Mononuclear cell (primary cell): ENCODE results near the gene SLC39A1. TPM values are rescaled to one million over a fixed set of nuclear protein-coding genes. Genes with fewer than 3 reads are reported as not detected.
"Not testable (repeated sequence)": the region's sequence is repeated elsewhere in the genome, so short reads cannot be mapped to it uniquely, and the experiment has no call there.

Experiments
- H3K27me3 ChIP-seq: 2 replicates; pipeline ENCODE4 v1.6.0; 2011; ENCODE audit warnings: low read length, control low read depth; ENCODE audit not compliant: insufficient read depth
- H3K4me1 ChIP-seq: 2 replicates; pipeline ENCODE4 v1.5.1; 2011; ENCODE audit warnings: mild to moderate bottlenecking, low read length, control low read depth; ENCODE audit not compliant: insufficient read depth
- H3K4me3 ChIP-seq: 2 replicates; pipeline ENCODE4 v1.5.1; 2011; ENCODE audit warnings: mild to moderate bottlenecking, low read length, moderate library complexity
- H3K9me3 ChIP-seq: 2 replicates; pipeline ENCODE4 v1.5.1; 2011; ENCODE audit warnings: low read depth, mild to moderate bottlenecking, control low read depth, low read length
- total RNA-seq: library from RNA; depleted of rRNA; stranded (reverse); fragments of >200 nt; gene quantifications from one replicate; pipeline ENCODE4 v1.2.3, GENCODE V29; 2012

The SLC39A1 gene
- total RNA-seq, 1 donor = 15.8 TPM

GRCh38 chr1:153984123-153984894 lies 21.0 kb upstream of the SLC39A1 start:
- Histone ChIP-seq H3K4me3 (no peak overlapping the region), H3K9me3 (no peaks in the 10 kb centered on the region), H3K4me1 (peaks cover 31% of the 10 kb centered on the region), H3K27me3 (no peaks in the 10 kb centered on the region)

GRCh38 chr1:153981735-153982134 lies 18.4 kb upstream of the SLC39A1 start:
- H3K4me3 ChIP-seq, H3K27me3 ChIP-seq, H3K9me3 ChIP-seq: not testable (repeated sequence)
- H3K4me1 ChIP-seq = peaks cover 38% of the 10 kb centered on the region

- H3K4me1 ChIP-seq = peaks cover 28% of the 10 kb centered on the region
- H3K4me3 ChIP-seq, H3K27me3 ChIP-seq, H3K9me3 ChIP-seq: not testable (repeated sequence)
Measured at GRCh38 chr1:153979091-153979490, 15.8 kb upstream of the SLC39A1 start.

GRCh38 chr1:153978274-153978909 lies 15.1 kb upstream of the SLC39A1 start:
- peak overlapping the region; percentile 91 for H3K4me3 ChIP-seq
- H3K9me3 ChIP-seq = no peaks in the 10 kb centered on the region
- peaks cover 28% of the 10 kb centered on the region for H3K4me1 ChIP-seq
- H3K27me3 ChIP-seq = no peaks in the 10 kb centered on the region

GRCh38 chr1:153977250-153978240 lies 14.2 kb upstream of the SLC39A1 start, which contains the start of gene JTB:
Gene JTB (minus strand): TSS chr1:153977674. CDS start chr1:153977252, 422 bp downstream.
- Histone ChIP-seq H3K4me1 (peaks cover 28% of the 10 kb centered on the region), H3K9me3 (no peaks in the 10 kb centered on the region), H3K4me3 (peak within 1 kb of the TSS; percentile 91), H3K27me3 (no peaks in the 10 kb centered on the region)

GRCh38 chr1:153976819-153977249 lies 13.5 kb upstream of the SLC39A1 start:
- Histone ChIP-seq H3K4me1 (peaks cover 28% of the 10 kb centered on the region), H3K9me3 (no peaks in the 10 kb centered on the region), H3K27me3 (no peaks in the 10 kb centered on the region), H3K4me3 (peak overlapping the region; percentile 91)

- H3K4me3 ChIP-seq = no peak overlapping the region
- no peaks in the 10 kb centered on the region for H3K9me3 ChIP-seq
- no peaks in the 10 kb centered on the region for H3K27me3 ChIP-seq
- H3K4me1 ChIP-seq = peaks cover 29% of the 10 kb centered on the region
Measured at GRCh38 chr1:153973525-153973924, 10.2 kb upstream of the SLC39A1 start.

GRCh38 chr1:153973071-153973470 lies 9.7 kb upstream of the SLC39A1 start:
- Histone ChIP-seq H3K27me3 (no peaks in the 10 kb centered on the region), H3K9me3 (no peaks in the 10 kb centered on the region), H3K4me3 (no peak overlapping the region), H3K4me1 (peaks cover 29% of the 10 kb centered on the region)

- H3K27me3 ChIP-seq = no peaks in the 10 kb centered on the region
- H3K4me3 ChIP-seq = no peak overlapping the region
- no peaks in the 10 kb centered on the region for H3K9me3 ChIP-seq
- H3K4me1 ChIP-seq = peaks cover 28% of the 10 kb centered on the region
Measured at GRCh38 chr1:153970346-153970745, 7.0 kb upstream of the SLC39A1 start.

- H3K4me3 ChIP-seq = no peak overlapping the region
Measured at GRCh38 chr1:153968972-153969371, 5.6 kb upstream of the SLC39A1 start.

GRCh38 chr1:153968408-153968807 lies 5.1 kb upstream of the SLC39A1 start:
- Histone ChIP-seq H3K4me3 (no peak overlapping the region), H3K9me3 (no peaks in the 10 kb centered on the region), H3K4me1 (peaks cover 39% of the 10 kb centered on the region), H3K27me3 (no peaks in the 10 kb centered on the region)

More at GRCh38 chr1:153968972-153969371, 5.6 kb upstream of the SLC39A1 start:
- H3K4me1 ChIP-seq = peaks cover 36% of the 10 kb centered on the region
- no peaks in the 10 kb centered on the region for H3K27me3 ChIP-seq
- no peaks in the 10 kb centered on the region for H3K9me3 ChIP-seq

- peaks cover 40% of the 10 kb centered on the region for H3K4me1 ChIP-seq
- no peaks in the 10 kb centered on the region for H3K9me3 ChIP-seq
- no peaks in the 10 kb centered on the region for H3K27me3 ChIP-seq
- peak overlapping the region; percentile 81 for H3K4me3 ChIP-seq
Measured at GRCh38 chr1:153968000-153968363, 4.6 kb upstream of the SLC39A1 start.

GRCh38 chr1:153967107-153967999 lies 4.0 kb upstream of the SLC39A1 start, which contains the start of gene CREB3L4:
Gene CREB3L4 (plus strand): TSS chr1:153967902. CDS start chr1:153968526, 624 bp downstream.
- Histone ChIP-seq H3K27me3 (no peaks in the 10 kb centered on the region), H3K4me3 (peak within 1 kb of the TSS; percentile 81), H3K9me3 (no peaks in the 10 kb centered on the region), H3K4me1 (peaks cover 47% of the 10 kb centered on the region)

GRCh38 chr1:153963850-153964331 lies 554 bp upstream of the SLC39A1 start:
- Histone ChIP-seq H3K4me1 (peaks cover 64% of the 10 kb centered on the region), H3K27me3 (no peaks in the 10 kb centered on the region), H3K9me3 (no peaks in the 10 kb centered on the region), H3K4me3 (peak overlapping the region; percentile 69)
